Activated T-helper 2 cell treated with anti-CD3 and anti-CD28 coated beads, Interferon-gamma antibody, Interleukin-2, Interleukin-4, amounts not matched to agents 10 μg/mL and 5 μg/mL and 100 μg/mL, durations not matched to agents 14 hours and 24 hours and 36 hours (primary cell): ENCODE results near the gene DUS4L. TPM values are rescaled to one million over a fixed set of nuclear protein-coding genes. Genes with fewer than 3 reads are reported as not detected.
"Not testable (repeated sequence)": the region's sequence is repeated elsewhere in the genome, so short reads cannot be mapped to it uniquely, and the experiment has no call there.

Experiments used
- DNase-seq: peaks from one replicate; pipeline ENCODE4 v3.0.0; 2021; ENCODE audit warnings: low spot score
- H3K27ac Mint-ChIP-seq: one replicate; pipeline ENCODE4 v1.8.0; 2021; ENCODE audit warnings: mixed read lengths
- H3K27me3 Mint-ChIP-seq: one replicate; pipeline ENCODE4 v1.8.0; 2021; ENCODE audit warnings: low read depth, mixed read lengths
- H3K36me3 Mint-ChIP-seq: one replicate; pipeline ENCODE4 v1.8.0; 2021; ENCODE audit warnings: low read depth, mixed read lengths
- H3K4me1 Mint-ChIP-seq: one replicate; pipeline ENCODE4 v1.8.0; 2021; ENCODE audit warnings: low read depth, mixed read lengths
- H3K4me3 Mint-ChIP-seq: one replicate; pipeline ENCODE4 v1.8.0; 2021; ENCODE audit warnings: low read depth, mild to moderate bottlenecking, moderate library complexity, mixed read lengths
- H3K9me3 Mint-ChIP-seq: one replicate; pipeline ENCODE4 v1.8.0; 2021; ENCODE audit warnings: mixed read lengths
- intact Hi-C: fragments of 100-400 bp; cut with micrococcal nuclease; formaldehyde crosslinking; loops from one replicate; pipeline ENCODE4 v1.15.1; 2023
- total RNA-seq: library from RNA; stranded (reverse); gene quantifications from 2 replicates; pipeline ENCODE4 v1.2.3, GENCODE V29; 2022

The DUS4L gene, protein sequence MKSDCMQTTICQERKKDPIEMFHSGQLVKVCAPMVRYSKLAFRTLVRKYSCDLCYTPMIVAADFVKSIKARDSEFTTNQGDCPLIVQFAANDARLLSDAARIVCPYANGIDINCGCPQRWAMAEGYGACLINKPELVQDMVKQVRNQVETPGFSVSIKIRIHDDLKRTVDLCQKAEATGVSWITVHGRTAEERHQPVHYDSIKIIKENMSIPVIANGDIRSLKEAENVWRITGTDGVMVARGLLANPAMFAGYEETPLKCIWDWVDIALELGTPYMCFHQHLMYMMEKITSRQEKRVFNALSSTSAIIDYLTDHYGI
- total RNA-seq: 10.8 and 12.8 TPM in 2 replicates

DNA sequence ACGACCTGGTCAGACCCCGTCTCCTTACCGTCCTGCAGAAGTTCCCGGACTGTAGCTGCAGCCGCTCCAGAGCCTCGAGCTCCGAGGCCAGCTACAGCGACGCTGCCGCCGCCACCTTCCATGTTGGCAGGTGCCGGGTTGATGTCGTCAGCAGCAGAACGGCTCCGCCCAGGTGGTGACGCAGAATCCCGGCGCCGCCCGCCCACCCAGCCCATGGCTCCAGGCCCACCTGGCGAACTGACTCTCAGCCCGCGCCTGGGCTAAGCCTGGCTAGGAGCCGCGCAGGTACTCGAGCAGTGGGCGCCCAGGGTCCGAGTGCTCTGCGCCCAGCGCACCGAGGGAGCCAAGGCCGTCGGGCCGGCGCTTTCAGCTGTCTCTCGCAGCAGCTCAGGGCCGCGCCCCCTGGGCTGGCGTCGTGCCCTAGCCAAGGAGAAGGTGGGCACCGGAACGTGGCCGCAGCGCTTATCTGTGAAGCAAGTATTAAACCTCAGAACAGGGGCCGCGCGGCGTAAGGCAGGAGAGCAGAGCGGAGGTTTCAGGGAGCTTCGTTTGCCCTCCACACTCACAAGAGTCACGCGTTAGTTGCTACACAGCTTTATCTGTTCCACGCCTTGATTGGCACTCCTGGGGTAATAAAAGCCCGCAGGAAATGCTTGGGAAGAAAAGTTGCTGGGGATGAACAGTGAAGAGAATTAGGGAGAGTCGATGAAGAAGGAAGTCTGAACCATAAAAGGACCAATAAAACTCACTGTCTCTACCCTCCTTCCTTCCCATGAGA, at the start of gene DUS4L, which contains the start of gene COG5:
Gene DUS4L, plus strand, starts transcription at position 197 of the 778 bp plus-strand sequence. CDS start 3,100 bp downstream, outside the sequence.
Gene COG5, minus strand, starts transcription at position 146 of the 778 bp plus-strand sequence. Its CDS starts 24 bp downstream, at position 122.
- Mint-ChIP-seq H3K36me3 (peaks cover 16% of the 10 kb centered on the region), H3K4me1 (peaks cover 53% of the 10 kb centered on the region), H3K9me3 (no peaks in the 10 kb centered on the region), H3K27me3 (no peaks in the 10 kb centered on the region), H3K4me3 (peak within 1 kb of the TSS; percentile 80), H3K27ac (peak within 1 kb of the TSS; percentile 86)
- intact Hi-C loops: loop anchor here (1.0 to 10.0 kb wide), 6 partner anchors 16 to 961 kb away; partner anchors contain the start of genes BCAP29, CBLL1, PNPLA8 and SLC26A4
- DNase-seq: peak; percentile 77

DNA sequence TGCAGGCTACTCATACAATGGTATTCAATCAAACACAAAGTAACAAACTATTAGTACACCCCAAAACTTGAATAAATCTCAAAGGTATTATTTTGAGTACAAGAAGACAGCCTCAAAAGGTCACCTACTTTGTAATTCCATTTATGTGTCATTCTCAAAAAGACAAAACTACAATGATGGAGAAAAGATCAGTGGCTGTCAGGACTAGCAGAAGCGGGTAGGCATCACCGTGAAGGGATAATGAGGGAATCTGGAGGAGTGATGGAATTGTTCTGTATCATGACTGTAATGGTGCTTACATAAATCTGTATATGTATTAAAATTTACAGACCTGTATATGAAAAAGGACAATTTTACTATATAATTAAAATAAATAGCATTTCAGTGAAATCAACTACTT, 37.1 kb upstream of the DUS4L start:
- intact Hi-C loops: no loop called here
- Mint-ChIP-seq H3K27ac (no peak overlapping the region), H3K4me1 (no peaks in the 10 kb centered on the region)

DNA sequence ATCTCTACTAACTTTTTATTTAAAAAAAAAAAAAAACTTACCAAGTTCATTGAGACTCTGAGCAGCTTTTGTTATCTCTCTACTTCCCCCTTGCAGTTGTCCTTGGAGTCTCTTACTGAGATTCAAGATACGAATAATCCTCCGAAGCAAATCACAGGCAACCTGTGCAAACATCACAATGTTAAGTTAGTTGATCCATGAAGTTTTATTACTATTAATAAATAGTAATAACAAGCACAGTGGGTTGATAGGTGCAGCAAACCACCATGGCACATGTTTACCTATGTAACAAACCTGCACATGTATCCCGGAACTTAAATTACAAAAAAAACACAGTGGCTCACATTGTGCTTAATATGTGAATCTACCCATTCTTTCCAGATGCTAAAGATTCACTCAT, 36.6 kb upstream of the DUS4L start:
- Mint-ChIP-seq H3K27me3 (no peaks in the 10 kb centered on the region), H3K4me3 (no peak overlapping the region), H3K27ac (no peak overlapping the region), H3K4me1 (no peaks in the 10 kb centered on the region), H3K9me3 (no peaks in the 10 kb centered on the region), H3K36me3 (peaks cover 41% of the 10 kb centered on the region)
- no peak for DNase-seq
- intact Hi-C loops: no loop called here

More for the DNA sequence above, 37.1 kb upstream of the DUS4L start:
- H3K4me3 Mint-ChIP-seq: no peak overlapping the region
- no peak for DNase-seq
- no peaks in the 10 kb centered on the region for H3K9me3 Mint-ChIP-seq
- peaks cover 45% of the 10 kb centered on the region for H3K36me3 Mint-ChIP-seq
- no peaks in the 10 kb centered on the region for H3K27me3 Mint-ChIP-seq

DNA sequence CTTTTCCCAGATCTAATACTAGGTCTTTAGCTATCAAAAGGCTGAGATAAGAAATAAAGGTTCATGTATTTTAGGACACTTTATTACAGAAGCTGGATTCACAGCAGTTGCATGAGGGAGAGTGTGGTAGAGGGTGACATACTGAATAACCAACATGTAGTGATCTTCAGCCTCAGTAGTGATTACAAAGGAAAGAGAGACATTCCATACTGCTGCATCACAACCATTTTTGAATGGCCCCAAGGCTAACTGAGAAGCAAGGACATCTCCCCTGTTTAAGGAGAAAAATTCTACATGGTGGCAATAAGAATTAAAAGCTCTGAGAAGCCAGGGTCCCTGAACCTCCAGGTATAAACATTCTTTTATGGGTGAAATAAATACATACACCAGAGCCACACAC, 35.3 kb upstream of the DUS4L start:
- Mint-ChIP-seq H3K4me3 (no peak overlapping the region), H3K36me3 (peaks cover 37% of the 10 kb centered on the region), H3K27me3 (no peaks in the 10 kb centered on the region), H3K9me3 (no peaks in the 10 kb centered on the region), H3K27ac (no peak overlapping the region), H3K4me1 (peaks cover 7% of the 10 kb centered on the region)
- DNase-seq: no peak
- intact Hi-C loops: no loop called here

DNA sequence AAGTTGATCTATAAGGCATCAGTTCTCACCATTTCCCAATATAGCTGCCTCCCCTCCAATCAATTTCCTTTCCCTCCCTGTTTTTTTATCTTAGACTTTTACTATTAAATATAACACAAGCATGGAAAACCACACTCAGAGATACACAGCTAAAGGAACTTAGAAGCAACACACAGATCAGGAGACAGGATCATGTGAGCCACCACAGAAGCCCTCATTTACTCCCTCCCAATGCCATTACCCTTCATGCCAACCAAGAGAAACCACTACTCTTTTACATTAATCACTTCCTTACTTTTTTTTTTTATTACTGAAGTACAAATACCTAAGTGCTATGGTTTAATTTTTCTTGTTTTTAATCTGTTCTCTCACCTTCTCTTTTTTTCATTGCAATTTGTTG, 33.0 kb upstream of the DUS4L start:
- Mint-ChIP-seq H3K27ac (no peak overlapping the region), H3K9me3 (peaks cover 10% of the 10 kb centered on the region), H3K4me1 (peaks cover 21% of the 10 kb centered on the region), H3K4me3 (no peak overlapping the region), H3K36me3 (peaks cover 49% of the 10 kb centered on the region), H3K27me3 (no peaks in the 10 kb centered on the region)
- no peak for DNase-seq
- intact Hi-C loops: no loop called here

DNA sequence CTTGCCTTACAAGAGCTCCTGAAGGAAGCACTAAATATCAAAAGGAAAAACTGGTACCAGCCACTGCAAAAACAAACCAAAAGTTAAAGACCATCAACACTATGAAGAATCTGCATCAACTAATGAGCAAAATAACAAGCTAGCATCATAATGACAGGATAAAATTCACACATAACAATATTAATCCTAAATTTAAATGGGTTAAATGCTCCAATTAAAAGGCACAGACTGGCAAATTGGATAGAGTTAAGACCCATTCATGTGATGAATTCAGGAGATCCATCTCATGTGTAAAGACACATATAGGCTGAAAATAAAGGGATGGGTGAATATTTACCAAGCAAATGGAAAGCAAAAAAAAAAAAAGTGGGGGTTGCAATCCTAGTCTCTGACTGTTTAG, 29.6 kb upstream of the DUS4L start:
- H3K36me3 Mint-ChIP-seq: peaks cover 59% of the 10 kb centered on the region
- no peak overlapping the region for H3K4me3 Mint-ChIP-seq
- peaks cover 16% of the 10 kb centered on the region for H3K9me3 Mint-ChIP-seq
- H3K4me1 Mint-ChIP-seq: peaks cover 21% of the 10 kb centered on the region
- H3K27me3 Mint-ChIP-seq: no peaks in the 10 kb centered on the region
- no peak overlapping the region for H3K27ac Mint-ChIP-seq
- intact Hi-C loops: no loop called here
- DNase-seq: no peak

DNA sequence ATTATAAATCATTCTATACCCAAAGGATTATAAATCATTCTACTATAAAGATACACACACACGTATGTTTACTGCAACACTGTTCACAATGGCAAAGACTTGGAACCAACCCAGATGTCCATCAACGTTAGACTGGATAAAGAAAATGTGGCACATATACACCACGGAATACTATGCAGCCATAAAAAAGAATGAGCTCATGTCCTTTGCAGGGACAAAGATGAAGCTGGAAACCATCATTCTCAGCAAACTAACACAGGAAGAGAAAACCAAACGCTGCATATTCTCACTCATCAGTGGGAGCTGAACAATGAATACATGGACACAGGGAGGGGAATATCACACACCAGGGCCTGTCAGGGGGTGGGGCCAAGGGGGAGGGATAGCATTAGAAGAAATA, 26.5 kb upstream of the DUS4L start:
- H3K27me3 Mint-ChIP-seq, H3K4me3 Mint-ChIP-seq, H3K27ac Mint-ChIP-seq, DNase-seq, intact Hi-C loops: not testable (repeated sequence)
- H3K4me1 Mint-ChIP-seq: peaks cover 21% of the 10 kb centered on the region
- H3K36me3 Mint-ChIP-seq: peaks cover 60% of the 10 kb centered on the region
- H3K9me3 Mint-ChIP-seq: peaks cover 16% of the 10 kb centered on the region

DNA sequence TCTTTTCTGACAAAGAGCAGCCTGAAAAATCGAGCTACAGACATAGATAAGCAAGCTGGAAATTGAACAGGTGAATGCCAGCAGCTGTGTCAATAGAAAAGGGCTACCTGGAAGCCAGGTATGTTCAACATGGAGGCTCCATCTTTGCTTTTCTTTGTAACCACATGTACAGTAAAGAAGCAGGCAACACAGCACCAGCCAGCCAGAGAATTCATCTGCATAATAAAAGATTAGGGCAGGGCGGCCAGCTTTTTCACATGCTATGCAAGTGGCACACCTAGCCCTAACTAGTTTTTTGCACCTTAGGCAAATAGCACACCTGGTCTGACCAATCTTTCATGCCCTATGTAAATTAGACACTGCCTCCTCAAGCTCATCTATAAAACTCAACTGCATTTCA, 25.8 kb upstream of the DUS4L start:
- H3K27ac Mint-ChIP-seq: no peak overlapping the region
- intact Hi-C loops: no loop called here
- DNase-seq: no peak
- peaks cover 18% of the 10 kb centered on the region for H3K4me1 Mint-ChIP-seq
- H3K36me3 Mint-ChIP-seq: peaks cover 63% of the 10 kb centered on the region
- H3K4me3 Mint-ChIP-seq: no peak overlapping the region
- peaks cover 16% of the 10 kb centered on the region for H3K9me3 Mint-ChIP-seq
- no peaks in the 10 kb centered on the region for H3K27me3 Mint-ChIP-seq

DNA sequence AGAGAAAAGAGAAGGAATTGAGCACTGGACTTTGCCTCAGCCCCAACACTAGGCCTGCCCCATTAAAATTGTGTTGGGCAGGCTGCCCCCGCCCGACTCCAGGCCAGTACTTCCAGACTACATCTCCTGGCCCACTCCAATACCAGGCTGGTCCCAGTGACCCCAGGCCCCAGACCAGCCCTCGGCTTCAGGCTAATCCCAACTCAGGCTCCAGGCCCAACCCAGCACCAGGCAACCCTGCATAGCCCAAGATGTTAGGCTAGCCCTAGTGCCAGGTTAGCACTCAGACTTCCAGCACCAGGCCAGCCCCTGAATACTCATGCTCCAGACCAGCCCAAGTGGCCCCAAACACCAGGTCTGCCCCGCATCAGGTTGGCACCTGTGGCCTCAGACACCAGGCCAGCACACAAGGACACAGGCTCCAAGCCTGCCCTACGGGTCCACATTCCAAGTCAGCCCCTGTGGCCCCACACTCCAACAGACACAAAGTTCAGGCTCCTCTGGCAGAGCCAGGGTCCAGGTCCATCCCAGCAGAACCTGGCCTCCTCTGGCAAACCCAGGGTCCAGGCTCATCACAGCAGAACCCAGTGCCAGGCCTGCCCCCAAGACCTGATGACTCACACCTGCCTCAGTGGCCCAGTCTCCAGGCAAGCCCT, 20.3 kb upstream of the DUS4L start:
- Mint-ChIP-seq H3K36me3 (peaks cover 68% of the 10 kb centered on the region), H3K27me3 (no peaks in the 10 kb centered on the region), H3K9me3 (peaks cover 21% of the 10 kb centered on the region), H3K27ac (no peak overlapping the region), H3K4me1 (no peaks in the 10 kb centered on the region), H3K4me3 (no peak overlapping the region)
- intact Hi-C loops: no loop called here
- no peak for DNase-seq

DNA sequence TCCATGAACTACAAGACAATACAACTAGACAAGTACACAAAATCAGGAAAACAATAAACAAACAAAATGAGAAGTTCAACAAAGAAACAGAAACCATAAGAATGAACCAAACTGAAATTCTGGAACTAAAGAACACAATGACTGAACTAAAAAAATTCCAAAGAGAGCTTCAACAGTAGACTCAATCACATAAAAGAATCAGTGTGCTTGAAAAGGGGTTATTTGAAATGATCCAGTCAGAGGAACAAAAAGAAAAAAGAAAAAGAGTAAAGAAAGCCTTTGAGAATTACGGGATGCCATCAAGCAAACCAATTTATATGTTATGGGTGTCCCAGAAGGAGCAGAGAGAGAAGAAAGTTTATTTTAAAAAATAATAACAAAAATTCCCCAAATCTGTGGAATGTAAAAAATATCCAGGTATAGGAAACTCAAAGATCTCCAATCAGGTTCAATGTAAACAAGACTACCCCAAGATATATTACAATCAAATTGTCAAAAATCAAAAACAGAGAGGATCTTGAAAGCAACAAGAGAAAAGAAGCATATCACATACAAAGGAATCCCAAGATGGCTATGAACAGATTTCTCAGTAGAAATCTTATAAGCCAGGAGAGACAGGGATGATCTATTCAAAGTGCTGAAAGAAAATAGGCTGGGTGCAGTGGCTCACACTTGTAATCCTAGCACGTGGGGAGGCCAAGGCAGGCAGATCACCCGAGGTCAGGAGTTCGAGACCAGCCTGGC, 18.8 kb upstream of the DUS4L start:
- no peaks in the 10 kb centered on the region for H3K27me3 Mint-ChIP-seq
- H3K4me1 Mint-ChIP-seq: no peaks in the 10 kb centered on the region
- intact Hi-C loops: no loop called here
- peaks cover 21% of the 10 kb centered on the region for H3K9me3 Mint-ChIP-seq
- no peak overlapping the region for H3K27ac Mint-ChIP-seq
- no peak for DNase-seq
- peaks cover 66% of the 10 kb centered on the region for H3K36me3 Mint-ChIP-seq
- H3K4me3 Mint-ChIP-seq: no peak overlapping the region

DNA sequence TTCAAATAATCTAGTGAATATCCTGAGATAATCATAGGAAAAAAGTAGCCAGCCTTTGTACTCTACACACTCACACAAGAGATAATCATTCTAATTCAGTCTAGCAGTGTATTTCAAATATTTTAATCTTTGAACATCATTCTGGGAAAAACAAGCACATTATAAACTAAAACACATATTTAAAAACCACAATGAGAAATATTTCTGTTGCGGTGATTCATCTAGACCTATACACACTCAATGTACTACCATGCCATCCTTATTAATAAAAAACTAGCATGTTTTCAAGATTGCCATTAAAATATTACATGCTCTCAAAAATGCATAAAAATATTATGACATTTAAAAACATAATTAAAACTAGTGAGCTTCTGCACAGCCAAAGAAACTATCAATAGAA, 11.8 kb upstream of the DUS4L start:
- no peak for DNase-seq
- Mint-ChIP-seq H3K9me3 (peaks cover 2% of the 10 kb centered on the region), H3K4me1 (peaks cover 29% of the 10 kb centered on the region), H3K4me3 (no peak overlapping the region), H3K36me3 (peaks cover 82% of the 10 kb centered on the region), H3K27me3 (no peaks in the 10 kb centered on the region), H3K27ac (no peak overlapping the region)
- intact Hi-C loops: no loop called here

DNA sequence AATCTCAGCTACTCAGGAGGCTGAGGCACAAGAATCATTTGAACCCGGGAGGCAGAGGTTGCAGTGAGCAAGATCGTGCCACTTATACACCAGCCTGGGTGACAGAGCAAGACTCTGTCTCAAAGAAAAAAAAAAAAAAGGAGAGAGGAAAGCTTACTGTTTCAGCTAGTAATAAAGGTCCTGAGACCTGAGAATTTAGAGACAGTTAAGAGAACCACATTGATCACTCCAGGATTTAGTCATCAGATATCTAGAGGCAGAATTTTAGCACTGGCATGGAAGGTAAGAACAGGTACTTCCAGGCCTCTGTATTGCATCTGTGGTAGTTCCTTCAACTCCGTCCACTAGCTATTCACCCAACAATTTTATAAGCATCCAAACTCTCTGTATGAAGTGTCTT, 7.9 kb upstream of the DUS4L start:
- Mint-ChIP-seq H3K4me3 (no peak overlapping the region), H3K4me1 (peaks cover 54% of the 10 kb centered on the region), H3K36me3 (peaks cover 62% of the 10 kb centered on the region), H3K27ac (no peak overlapping the region), H3K27me3 (no peaks in the 10 kb centered on the region), H3K9me3 (no peaks in the 10 kb centered on the region)
- DNase-seq: no peak
- intact Hi-C loops: no loop called here
